ENCODE results near the gene FRMD8.

Gene FRMD8

GRCh38 chr11:65432686-65433582 lies 46.5 kb downstream of the FRMD8 start:
- Histone ChIP-seq H3K9me3 (ENCODE audit: control insufficient read depth, insufficient read depth, low read length) (no peaks in the 10 kb centered on the region), H3K4me1 (ENCODE audit: control insufficient read depth, insufficient read depth, low read length) (peaks cover 6% of the 10 kb centered on the region), H3K4me3 (ENCODE audit: low read length) (no peak overlapping the region), H3K36me3 (ENCODE audit: control insufficient read depth, insufficient read depth, low read length) (no peaks in the 10 kb centered on the region), H3K27ac (ENCODE audit: low read length) (no peak overlapping the region), H3K27me3 (ENCODE audit: control insufficient read depth, insufficient read depth, low read length) (no peaks in the 10 kb centered on the region)
- no peak for DNase-seq (ENCODE audit: low read depth, low spot score)
- WGBS (ENCODE audit: insufficient coverage, insufficient read length) = no CpG with 5 or more reads among the region's 1 CpG

GRCh38 chr11:65433657-65434056 lies 47.2 kb downstream of the FRMD8 start:
- H3K27me3 ChIP-seq (ENCODE audit: control insufficient read depth, insufficient read depth, low read length) = no peaks in the 10 kb centered on the region
- no peaks in the 10 kb centered on the region for H3K36me3 ChIP-seq (ENCODE audit: control insufficient read depth, insufficient read depth, low read length)
- WGBS (ENCODE audit: insufficient coverage, insufficient read length) = no CpG with 5 or more reads among the region's 2 CpGs
- H3K9me3 ChIP-seq (ENCODE audit: control insufficient read depth, insufficient read depth, low read length) = no peaks in the 10 kb centered on the region
- H3K4me1 ChIP-seq (ENCODE audit: control insufficient read depth, insufficient read depth, low read length) = peaks cover 3% of the 10 kb centered on the region; the same call in 1 of the 2 replicates
- no peak overlapping the region for H3K27ac ChIP-seq (ENCODE audit: low read length)
- no peak overlapping the region for H3K4me3 ChIP-seq (ENCODE audit: low read length)
- no peak for DNase-seq (ENCODE audit: low read depth, low spot score)

GRCh38 chr11:65434057-65434666 lies 47.7 kb downstream of the FRMD8 start:
- no peak overlapping the region for H3K4me3 ChIP-seq (ENCODE audit: low read length)
- no peaks in the 10 kb centered on the region for H3K27me3 ChIP-seq (ENCODE audit: control insufficient read depth, insufficient read depth, low read length)
- no CpG with 5 or more reads among the region's 6 CpGs for WGBS (ENCODE audit: insufficient coverage, insufficient read length)
- H3K36me3 ChIP-seq (ENCODE audit: control insufficient read depth, insufficient read depth, low read length) = no peaks in the 10 kb centered on the region
- no peak overlapping the region for H3K27ac ChIP-seq (ENCODE audit: low read length)
- no peaks in the 10 kb centered on the region for H3K9me3 ChIP-seq (ENCODE audit: control insufficient read depth, insufficient read depth, low read length)
- peaks cover 3% of the 10 kb centered on the region; the same call in 1 of the 2 replicates for H3K4me1 ChIP-seq (ENCODE audit: control insufficient read depth, insufficient read depth, low read length)
- no peak for DNase-seq (ENCODE audit: low read depth, low spot score)

GRCh38 chr11:65434667-65435410 lies 48.4 kb downstream of the FRMD8 start:
- H3K4me1 ChIP-seq (ENCODE audit: control insufficient read depth, insufficient read depth, low read length) = peaks cover 1% of the 10 kb centered on the region; the same call in 1 of the 2 replicates
- H3K27me3 ChIP-seq (ENCODE audit: control insufficient read depth, insufficient read depth, low read length) = no peaks in the 10 kb centered on the region
- no CpG with 5 or more reads among the region's 5 CpGs for WGBS (ENCODE audit: insufficient coverage, insufficient read length)
- H3K4me3 ChIP-seq (ENCODE audit: low read length) = no peak overlapping the region
- H3K27ac ChIP-seq (ENCODE audit: low read length) = no peak overlapping the region
- no peaks in the 10 kb centered on the region for H3K36me3 ChIP-seq (ENCODE audit: control insufficient read depth, insufficient read depth, low read length)
- no peaks in the 10 kb centered on the region for H3K9me3 ChIP-seq (ENCODE audit: control insufficient read depth, insufficient read depth, low read length)
- no peak for DNase-seq (ENCODE audit: low read depth, low spot score)

GRCh38 chr11:65435411-65435931 lies 49.0 kb downstream of the FRMD8 start:
- H3K27ac ChIP-seq (ENCODE audit: low read length) = no peak overlapping the region
- H3K4me1 ChIP-seq (ENCODE audit: control insufficient read depth, insufficient read depth, low read length) = no peaks in the 10 kb centered on the region
- H3K36me3 ChIP-seq (ENCODE audit: control insufficient read depth, insufficient read depth, low read length) = no peaks in the 10 kb centered on the region
- WGBS (ENCODE audit: insufficient coverage, insufficient read length) = no CpG with 5 or more reads among the region's 9 CpGs
- H3K4me3 ChIP-seq (ENCODE audit: low read length) = no peak overlapping the region
- H3K9me3 ChIP-seq (ENCODE audit: control insufficient read depth, insufficient read depth, low read length) = no peaks in the 10 kb centered on the region
- no peaks in the 10 kb centered on the region for H3K27me3 ChIP-seq (ENCODE audit: control insufficient read depth, insufficient read depth, low read length)
- no peak for DNase-seq (ENCODE audit: low read depth, low spot score)

GRCh38 chr11:65435981-65436411 lies 49.6 kb downstream of the FRMD8 start:
- H3K4me1 ChIP-seq (ENCODE audit: control insufficient read depth, insufficient read depth, low read length) = no peaks in the 10 kb centered on the region
- H3K9me3 ChIP-seq (ENCODE audit: control insufficient read depth, insufficient read depth, low read length) = no peaks in the 10 kb centered on the region
- H3K4me3 ChIP-seq (ENCODE audit: low read length) = no peak overlapping the region
- DNase-seq (ENCODE audit: low read depth, low spot score) = no peak
- H3K27ac ChIP-seq (ENCODE audit: low read length) = no peak overlapping the region
- WGBS (ENCODE audit: insufficient coverage, insufficient read length) = no CpG with 5 or more reads among the region's 8 CpGs
- no peaks in the 10 kb centered on the region for H3K36me3 ChIP-seq (ENCODE audit: control insufficient read depth, insufficient read depth, low read length)
- H3K27me3 ChIP-seq (ENCODE audit: control insufficient read depth, insufficient read depth, low read length) = no peaks in the 10 kb centered on the region

- WGBS (ENCODE audit: insufficient coverage, insufficient read length) = no CpG with 5 or more reads among the region's 5 CpGs
- Histone ChIP-seq H3K27me3 (ENCODE audit: control insufficient read depth, insufficient read depth, low read length) (no peaks in the 10 kb centered on the region), H3K4me3 (ENCODE audit: low read length) (no peak overlapping the region), H3K27ac (ENCODE audit: low read length) (no peak overlapping the region), H3K9me3 (ENCODE audit: control insufficient read depth, insufficient read depth, low read length) (no peaks in the 10 kb centered on the region), H3K4me1 (ENCODE audit: control insufficient read depth, insufficient read depth, low read length) (no peaks in the 10 kb centered on the region), H3K36me3 (ENCODE audit: control insufficient read depth, insufficient read depth, low read length) (no peaks in the 10 kb centered on the region)
- no peak for DNase-seq (ENCODE audit: low read depth, low spot score)
Measured at GRCh38 chr11:65436412-65437032, 50.1 kb downstream of the FRMD8 start.

GRCh38 chr11:65437436-65438227 lies 51.2 kb downstream of the FRMD8 start:
- Histone ChIP-seq H3K36me3 (ENCODE audit: control insufficient read depth, insufficient read depth, low read length) (no peaks in the 10 kb centered on the region), H3K4me3 (ENCODE audit: low read length) (no peak overlapping the region), H3K27me3 (ENCODE audit: control insufficient read depth, insufficient read depth, low read length) (no peaks in the 10 kb centered on the region), H3K27ac (ENCODE audit: low read length) (no peak overlapping the region), H3K4me1 (ENCODE audit: control insufficient read depth, insufficient read depth, low read length) (no peaks in the 10 kb centered on the region; the same call in 1 of the 2 replicates), H3K9me3 (ENCODE audit: control insufficient read depth, insufficient read depth, low read length) (no peaks in the 10 kb centered on the region)
- WGBS (ENCODE audit: insufficient coverage, insufficient read length) = no CpG with 5 or more reads among the region's 14 CpGs
- no peak for DNase-seq (ENCODE audit: low read depth, low spot score)

- no peaks in the 10 kb centered on the region for H3K9me3 ChIP-seq (ENCODE audit: control insufficient read depth, insufficient read depth, low read length)
- H3K27ac ChIP-seq (ENCODE audit: low read length) = no peak overlapping the region
- H3K27me3 ChIP-seq (ENCODE audit: control insufficient read depth, insufficient read depth, low read length) = no peaks in the 10 kb centered on the region
- no peaks in the 10 kb centered on the region; the same call in 1 of the 2 replicates for H3K4me1 ChIP-seq (ENCODE audit: control insufficient read depth, insufficient read depth, low read length)
- no peaks in the 10 kb centered on the region for H3K36me3 ChIP-seq (ENCODE audit: control insufficient read depth, insufficient read depth, low read length)
- no CpG with 5 or more reads among the region's 9 CpGs for WGBS (ENCODE audit: insufficient coverage, insufficient read length)
- no peak for DNase-seq (ENCODE audit: low read depth, low spot score)
- H3K4me3 ChIP-seq (ENCODE audit: low read length) = no peak overlapping the region
Measured at GRCh38 chr11:65438257-65439151, 52.1 kb downstream of the FRMD8 start.
